Testis (tissue), 2 donors: ENCODE results near the gene SAMD11.

Source experiments
- CTCF ChIP-seq, 3 experiments: fragments of 450-650 bp in 2 of 3; fragments of 200-600 bp in 1 of 3; sonication (generic) in 1 of 3; IDR thresholded peaks; one replicate each; pipeline ENCODE4 v1.5.1; 2016 to 2019; ENCODE audit warnings: antibody characterized with exemption in 3 of 3, mild to moderate bottlenecking in 2 of 3, moderate library complexity in 1 of 3
- POLR2A ChIP-seq: fragments of 450-650 bp; IDR thresholded peaks from one replicate; pipeline ENCODE4 v1.6.1; 2017; ENCODE audit warnings: antibody characterized with exemption, mild to moderate bottlenecking, moderate library complexity

- peak; percentile 16 to 51 (median 45) for TF ChIP-seq CTCF (IDR thresholded peaks at IDR 0.05)
- no peak for TF ChIP-seq POLR2A
These were observed 2.5 kb upstream of the SAMD11 start for GRCh38 chr1:921011-921837.
